GM12801 (cell line): ENCODE data around the gene FOXS1.

ENCODE experiments used
- CTCF ChIP-seq: IDR thresholded peaks from one replicate; pipeline ENCODE4 v1.5.1; 2011; ENCODE audit warnings: control low read depth; ENCODE audit not compliant: insufficient read length; ENCODE audit errors: extremely low read depth

Gene FOXS1

GRCh38 chr20:31822421-31823330, 22.7 kb downstream of the FOXS1 start:
- no peak for TF ChIP-seq CTCF

- no peak for TF ChIP-seq CTCF
These were observed 24.0 kb downstream of the FOXS1 start for GRCh38 chr20:31821427-31821826.

- TF ChIP-seq CTCF, result no peak
These were observed 25.2 kb downstream of the FOXS1 start for GRCh38 chr20:31820228-31820627.

GRCh38 chr20:31819083-31819784, 26.2 kb downstream of the FOXS1 start, which contains the start of gene MYLK2:
Gene MYLK2, plus strand, starts transcription at chr20:31819356. Its CDS starts 225 bp downstream, at chr20:31819581.
- TF ChIP-seq CTCF, result no peak

- no peak for TF ChIP-seq CTCF
These were observed 27.0 kb downstream of the FOXS1 start for GRCh38 chr20:31818376-31818908.

- TF ChIP-seq CTCF, result no peak
These were observed 27.9 kb downstream of the FOXS1 start for GRCh38 chr20:31817461-31817860.

GRCh38 chr20:31816221-31816620, 29.2 kb downstream of the FOXS1 start:
- no peak for TF ChIP-seq CTCF
